GM12878 (cell line): ENCODE measurements around the gene GIGYF1. TPM values are rescaled to one million over a fixed set of nuclear protein-coding genes. Genes with fewer than 3 reads are reported as not detected.
"Not testable (repeated sequence)": the region's sequence is repeated elsewhere in the genome, so short reads cannot be mapped to it uniquely, and the experiment has no call there.

Experiments
- ATAC-seq: fragments of 200-7000 bp; cut with Tn5 transposase; 3 replicates; pipeline ENCODE4 v1.9.1; 2020; ENCODE audit warnings: mild to moderate bottlenecking, moderate library complexity
- BruUV-seq: library from RNA; stranded (reverse); fragments of 400-500 nt; replicated peaks from 2 replicates; lab custom pipeline; 2021; lab: Mats Ljungman, UMichigan
- CTCF ChIA-PET: fragments of 300-600 bp; sonication (Branson Sonifier 250); formaldehyde crosslinking; extraction: SDS; loops from one replicate; lab custom pipeline; 2021; ENCODE audit warnings: inconsistent platforms; lab: Yijun Ruan, JAX
- POLR2A ChIA-PET: fragments of 350-600 bp; formaldehyde crosslinking; extraction: SDS; loops from one replicate; lab custom pipeline; 2021; ENCODE audit warnings: inconsistent platforms; lab: Charles Lee
- RAD21 ChIA-PET: fragments of 300-600 bp; sonication (Branson Sonifier 250); formaldehyde crosslinking; loops from one replicate; lab custom pipeline; 2023; ENCODE audit warnings: antibody characterized with exemption; ENCODE audit not compliant: unreplicated experiment; lab: Charles Lee
- SMC1A ChIA-PET: fragments of 300-600 bp; sonication (Branson Sonifier 250); formaldehyde crosslinking; loops from one replicate; lab custom pipeline; 2023; ENCODE audit not compliant: unreplicated experiment, uncharacterized antibody; lab: Charles Lee
- DNase-seq: peaks from one replicate; pipeline ENCODE4 v3.0.0-alpha.2; 2011; ENCODE audit warnings: low read depth, low spot score
- FAIRE-seq: peaks from 3 replicates; lab custom pipeline; 2011; peaks lifted over from hg19 to GRCh38; lab: Jason Lieb, UNC
- H2AFZ ChIP-seq: 2 replicates; pipeline ENCODE4 v1.6.0; 2011; ENCODE audit warnings: low read depth, low read length, control low read depth; ENCODE audit not compliant: control insufficient read depth
- H3K27ac ChIP-seq: 2 replicates; pipeline ENCODE4 v1.5.1; 2011; ENCODE audit warnings: control low read depth; ENCODE audit not compliant: control insufficient read depth, insufficient read depth
- H3K27me3 ChIP-seq, 2 experiments: replicated peaks in 1 of 2; 2 replicates each; pipeline versions ENCODE4 v1.6.0 to v1.6.1; 2011; ENCODE audit warnings: low read length in 1 of 2; ENCODE audit not compliant: control insufficient read depth in 2 of 2, insufficient read depth in 2 of 2
- H3K36me3 ChIP-seq, 2 experiments: 2 replicates each; pipeline ENCODE4 v1.5.1; 2011; ENCODE audit warnings: low read length in 1 of 2; ENCODE audit not compliant: control insufficient read depth in 2 of 2, insufficient read depth in 2 of 2
- H3K4me1 ChIP-seq: 2 replicates; pipeline ENCODE4 v1.6.1; 2011; ENCODE audit warnings: mild to moderate bottlenecking, low read length, moderate library complexity, mixed read lengths; ENCODE audit not compliant: control insufficient read depth, insufficient read depth
- H3K4me2 ChIP-seq: 2 replicates; pipeline ENCODE4 v1.6.0; 2011; ENCODE audit warnings: control low read depth; ENCODE audit not compliant: control insufficient read depth, insufficient read depth
- H3K4me3 ChIP-seq: fragments of 200-600 bp; sonication (generic); 2 replicates; pipeline ENCODE4 v1.5.1; 2016
- H3K79me2 ChIP-seq: 2 replicates; pipeline ENCODE4 v1.6.0; 2011; ENCODE audit warnings: low read length; ENCODE audit not compliant: control insufficient read depth, insufficient read depth
- H3K9ac ChIP-seq: 2 replicates; pipeline ENCODE4 v1.8.0; 2011; ENCODE audit warnings: low read length, control low read depth, mixed read lengths; ENCODE audit not compliant: control insufficient read depth, insufficient read depth
- H3K9me3 ChIP-seq: replicated peaks from 3 replicates; pipeline ENCODE4 v1.5.1; 2011; ENCODE audit warnings: mild to moderate bottlenecking, low read length; ENCODE audit not compliant: control insufficient read depth, insufficient read depth
- H4K20me1 ChIP-seq: 2 replicates; pipeline ENCODE4 v1.6.0; 2011; ENCODE audit not compliant: control insufficient read depth, insufficient read depth
- ATF7 ChIP-seq: fragments of 450-650 bp; IDR thresholded peaks from 2 replicates; pipeline ENCODE4 v1.6.1; 2016; ENCODE audit warnings: low read depth, mild to moderate bottlenecking
- BCLAF1 ChIP-seq: fragments of 450-650 bp; IDR thresholded peaks from 2 replicates; pipeline ENCODE4 v1.6.1; 2017; ENCODE audit warnings: antibody characterized with exemption, mild to moderate bottlenecking, moderate library complexity
- PML ChIP-seq: IDR thresholded peaks from 2 replicates; pipeline ENCODE4 v1.6.1; 2012; ENCODE audit warnings: low read length, inconsistent platforms
- POU2F2 ChIP-seq: IDR thresholded peaks from 3 replicates; pipeline ENCODE4 v1.6.1; 2011; ENCODE audit warnings: low read depth, mild to moderate bottlenecking, low read length, borderline replicate concordance
- WGBS: methylation state at CpG from one replicate; pipeline ENCODE4 v1.1.6; 2016; ENCODE audit warnings: low lambda C conversion rate; ENCODE audit not compliant: insufficient replicate concordance, insufficient coverage; ENCODE audit errors: missing lambda C conversion rate; 5-methylcytosine and 5-hydroxymethylcytosine counted together
- in situ Hi-C: fragments of 300-500 bp; cut with MboI; formaldehyde crosslinking; loops from 9 replicates; pipeline ENCODE4 v1.14.3; 2018; ENCODE audit warnings: mixed read lengths
- intact Hi-C: fragments of 100-400 bp; cut with micrococcal nuclease; formaldehyde crosslinking; loops from one replicate; pipeline ENCODE4 v1.14.2; 2022; ENCODE audit not compliant: unreplicated experiment
- polyA plus RNA-seq, 11 experiments: library from polyadenylated mRNA; depleted of rRNA in 4 of 11; unstranded in 6 of 11; stranded (reverse) in 5 of 11; fragments of >200 nt; fragmentation: Nextera tagmentation in 4 of 11; fragmentation: Illumina TruSeq in 1 of 11; extraction: Ambion mirVana in 4 of 11; extraction: Trizol in 1 of 11; gene quantifications; 1 replicate in 1 of 11; 2 replicates in 10 of 11; pipeline versions ENCODE4 v1.2.1 to v1.2.3, GENCODE V29; 2011 to 2016; ENCODE audit warnings: inconsistent platforms in 2 of 11, missing spikeins in 2 of 11, low read depth in 1 of 11
- total RNA-seq, 4 experiments: library from RNA; depleted of rRNA in 3 of 4; stranded (reverse); fragments of >200 nt in 3 of 4; fragmentation: Illumina TruSeq in 1 of 4; extraction: Trizol in 1 of 4; gene quantifications; 2 replicates each; pipeline versions ENCODE4 v1.2.1 to v1.2.3, GENCODE V29; 2013 to 2021

The GIGYF1 gene
- total and polyA plus RNA-seq, 10 of the 15 experiments (the other 5 are each of a cell fraction or from before 2014, with no cell fraction given), result 0.31 to 47.2 (median 9.9) TPM

GRCh38 chr7:100665168-100665726 lies 28.8 kb downstream of the GIGYF1 start (continued):
- TF ChIP-seq ATF7 (no peak), POU2F2 (no peak), BCLAF1 (no peak), PML (no peak)

- H2AFZ ChIP-seq, FAIRE-seq, H3K4me2 ChIP-seq, H3K9me3 ChIP-seq, RAD21 ChIA-PET, POLR2A ChIA-PET, DNase-seq, ATAC-seq, H3K4me1 ChIP-seq, H3K27ac ChIP-seq, intact Hi-C loops, SMC1A ChIA-PET, H3K9ac ChIP-seq, in situ Hi-C loops, H3K27me3 ChIP-seq, BruUV-seq, H3K36me3 ChIP-seq, H4K20me1 ChIP-seq, H3K4me3 ChIP-seq, H3K79me2 ChIP-seq: not testable (repeated sequence)
- CTCF ChIA-PET, result interaction anchor here (0.6 to 1.6 kb wide), 2 partner anchors 29 to 101 kb away, joined by 3 to 6 read pairs; no protein-coding TSS in a partner anchor
- 29% methylated on average over 12 of the region's 12 CpGs for WGBS
These were observed 31.8 kb downstream of the GIGYF1 start for GRCh38 chr7:100662194-100662776.
